GM23248 (cell line): ENCODE results near the gene FSTL4. TPM values are rescaled to one million over a fixed set of nuclear protein-coding genes. Genes with fewer than 3 reads are reported as not detected.
A peak's percentile ranks its signal among the peaks of the same experiment; 100 is the strongest.

Source experiments
- DNase-seq: peaks from one replicate; pipeline ENCODE4 v3.0.0-alpha.2; 2015
- H2AFZ ChIP-seq: fragments of 200-600 bp; sonication (generic); 2 replicates; pipeline ENCODE4 v1.6.1; 2016; ENCODE audit warnings: antibody characterized with exemption
- H3F3A ChIP-seq: fragments of 200-600 bp; sonication (generic); 2 replicates; pipeline ENCODE4 v1.6.1; 2016; ENCODE audit warnings: mild to moderate bottlenecking, antibody characterized with exemption, mixed run types; ENCODE audit not compliant: insufficient read depth
- H3K27ac ChIP-seq: fragments of 200-600 bp; sonication (generic); 2 replicates; pipeline ENCODE4 v1.5.1; 2016; ENCODE audit warnings: mild to moderate bottlenecking
- H3K27me3 ChIP-seq: fragments of 200-600 bp; sonication (generic); replicated peaks from 2 replicates; pipeline ENCODE4 v1.6.1; 2016; ENCODE audit warnings: mild to moderate bottlenecking; ENCODE audit not compliant: insufficient read depth
- H3K36me3 ChIP-seq: fragments of 200-600 bp; sonication (generic); 2 replicates; pipeline ENCODE4 v1.6.1; 2016; ENCODE audit warnings: low read depth, mild to moderate bottlenecking
- H3K4me1 ChIP-seq: fragments of 200-600 bp; sonication (generic); 2 replicates; pipeline ENCODE4 v1.6.1; 2016; ENCODE audit warnings: mild to moderate bottlenecking; ENCODE audit not compliant: insufficient read depth
- H3K4me2 ChIP-seq: fragments of 200-600 bp; sonication (generic); one replicate; pipeline ENCODE4 v1.6.1; 2016; ENCODE audit warnings: mild to moderate bottlenecking; ENCODE audit not compliant: unreplicated experiment
- H3K4me3 ChIP-seq: fragments of 200-600 bp; sonication (generic); 2 replicates; pipeline ENCODE4 v1.5.1; 2016; ENCODE audit warnings: mild to moderate bottlenecking
- H3K79me2 ChIP-seq: fragments of 200-600 bp; sonication (generic); 2 replicates; pipeline ENCODE4 v1.6.1; 2016; ENCODE audit warnings: mild to moderate bottlenecking; ENCODE audit not compliant: insufficient read depth
- H3K9ac ChIP-seq: fragments of 200-600 bp; sonication (generic); 2 replicates; pipeline ENCODE4 v1.6.1; 2016; ENCODE audit warnings: mild to moderate bottlenecking
- H3K9me2 ChIP-seq: fragments of 200-600 bp; sonication (generic); 2 replicates; pipeline ENCODE4 v1.6.1; 2016; ENCODE audit warnings: mixed run types, mild to moderate bottlenecking, moderate library complexity; ENCODE audit not compliant: insufficient read depth
- H3K9me3 ChIP-seq: fragments of 200-600 bp; sonication (generic); one replicate; pipeline ENCODE4 v1.6.1; 2017; ENCODE audit warnings: low read depth
- H4K20me1 ChIP-seq: fragments of 200-600 bp; sonication (generic); 2 replicates; pipeline ENCODE4 v1.6.0; 2016; ENCODE audit not compliant: insufficient read depth
- EZH2 ChIP-seq: fragments of 200-600 bp; sonication (generic); IDR thresholded peaks from 2 replicates; pipeline ENCODE4 v1.6.1; 2018; ENCODE audit warnings: antibody characterized with exemption, mild to moderate bottlenecking; ENCODE audit not compliant: insufficient read depth, poor library complexity, severe bottlenecking
- EZH2phosphoT487 ChIP-seq: fragments of 200-600 bp; sonication (generic); IDR thresholded peaks from 2 replicates; pipeline ENCODE4 v1.6.1; 2018; ENCODE audit warnings: antibody characterized with exemption, moderate library complexity, mild to moderate bottlenecking, low read depth; ENCODE audit not compliant: insufficient read depth
- WGBS, 2 experiments: methylation state at CpG; one replicate each; pipeline ENCODE4 v1.1.6; 2015 to 2017; ENCODE audit warnings: low lambda C conversion rate in 2 of 2, low coverage in 1 of 2; ENCODE audit errors: missing lambda C conversion rate in 2 of 2; 5-methylcytosine and 5-hydroxymethylcytosine counted together
- in situ Hi-C: fragments of 300-500 bp; cut with MboI; formaldehyde crosslinking; loops from 2 replicates; pipeline ENCODE4 v1.15.0; 2020
- polyA plus RNA-seq: library from polyadenylated mRNA; unstranded; fragments of >200 nt; fragmentation: Nextera tagmentation; extraction: Ambion mirVana; gene quantifications from 2 replicates; pipeline ENCODE4 v1.2.1, GENCODE V29; 2016
- total RNA-seq: library from RNA; depleted of rRNA; stranded (reverse); fragments of >200 nt; shearing (Covaris generic); gene quantifications from 2 replicates; pipeline ENCODE4 v1.2.3, GENCODE V29; 2014

Gene FSTL4
- total and polyA plus RNA-seq, 2 experiments from 2014 or later = not detected

- H3K27ac ChIP-seq = no peak overlapping the region
- DNase-seq = no peak
- H2AFZ ChIP-seq = no peak overlapping the region
- WGBS, 2 experiments = 53 to 59% methylated on average over 2 of the region's 2 CpGs
- H3K4me1 ChIP-seq = no peaks in the 10 kb centered on the region
- H3F3A ChIP-seq = no peaks in the 10 kb centered on the region
- TF ChIP-seq EZH2 = no peak
- TF ChIP-seq EZH2phosphoT487 = no peak
- in situ Hi-C loops = no loop called here
- no peak overlapping the region for H3K4me3 ChIP-seq
- H3K4me2 ChIP-seq = no peak overlapping the region
- no peaks in the 10 kb centered on the region for H3K9me2 ChIP-seq
- no peaks in the 10 kb centered on the region for H3K9me3 ChIP-seq
- H3K27me3 ChIP-seq = peaks cover 7% of the 10 kb centered on the region
- H4K20me1 ChIP-seq = no peaks in the 10 kb centered on the region
- no peaks in the 10 kb centered on the region for H3K36me3 ChIP-seq
- H3K9ac ChIP-seq = no peak overlapping the region
- H3K79me2 ChIP-seq = no peaks in the 10 kb centered on the region
These were observed 398.1 kb downstream of the FSTL4 start for GRCh38 chr5:133214153-133214820.

DNA sequence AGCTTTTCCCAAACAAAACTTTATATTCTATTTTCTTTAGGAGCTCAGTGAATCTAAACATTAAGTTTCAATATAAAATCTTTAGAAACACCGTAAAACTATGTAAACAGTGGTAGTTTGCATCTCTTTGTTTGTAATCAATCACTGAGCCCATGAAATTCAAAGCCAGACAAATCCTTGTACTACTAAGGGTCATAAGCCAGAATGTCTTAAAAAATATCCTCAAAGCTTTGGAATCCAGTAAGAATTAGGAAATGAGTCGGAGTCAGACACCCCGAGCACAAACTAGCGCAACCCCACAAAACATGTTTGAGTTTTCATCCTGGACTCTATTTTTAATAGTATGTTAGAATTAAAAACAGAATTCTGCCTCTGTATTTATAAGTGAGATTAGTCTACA is 406.7 kb downstream of the FSTL4 start:
- peak; percentile 32 for DNase-seq
- 0 out of 2 replicates have a peak overlapping the region, but pooled peaks have one; percentile 13 for H2AFZ ChIP-seq
- H3K4me2 ChIP-seq = peak overlapping the region; percentile 66
- peak overlapping the region; percentile 30 for H3K4me3 ChIP-seq
- H3K27ac ChIP-seq = 0 out of 2 replicates have a peak overlapping the region, but pooled peaks have one; percentile 15
- no peak overlapping the region for H3K9ac ChIP-seq
- H3K9me2 ChIP-seq = no peaks in the 10 kb centered on the region
- 2 to 4% methylated on average over 4 of the region's 4 CpGs for WGBS, 2 experiments
- H4K20me1 ChIP-seq = no peaks in the 10 kb centered on the region
- H3K36me3 ChIP-seq = no peaks in the 10 kb centered on the region
- H3K79me2 ChIP-seq = no peaks in the 10 kb centered on the region
- no peaks in the 10 kb centered on the region for H3K9me3 ChIP-seq
- TF ChIP-seq EZH2phosphoT487 (no peak), EZH2 (no peak)
- H3F3A ChIP-seq = peaks cover 19% of the 10 kb centered on the region; the same call in 1 of the 2 replicates
- H3K4me1 ChIP-seq = peaks cover 20% of the 10 kb centered on the region
- peaks cover 3% of the 10 kb centered on the region; the same call in 1 of the 2 replicates for H3K27me3 ChIP-seq
- in situ Hi-C loops = no loop called here

- peaks cover 7% of the 10 kb centered on the region; the same call in 1 of the 2 replicates for H3K27me3 ChIP-seq
- peak overlapping the region; percentile 66 for H3K4me2 ChIP-seq
- peak; percentile 17 for DNase-seq
- peaks cover 20% of the 10 kb centered on the region for H3K4me1 ChIP-seq
- H3K9me3 ChIP-seq = no peaks in the 10 kb centered on the region
- H2AFZ ChIP-seq = no peak overlapping the region
- H3K4me3 ChIP-seq = peak overlapping the region; percentile 30
- WGBS, 2 experiments = 1 to 2% methylated on average over 4 of the region's 4 CpGs
- H3K36me3 ChIP-seq = no peaks in the 10 kb centered on the region
- H4K20me1 ChIP-seq = no peaks in the 10 kb centered on the region
- no peak for TF ChIP-seq EZH2
- TF ChIP-seq EZH2phosphoT487 = no peak
- no peaks in the 10 kb centered on the region for H3K9me2 ChIP-seq
- peaks cover 19% of the 10 kb centered on the region; the same call in 1 of the 2 replicates for H3F3A ChIP-seq
- H3K27ac ChIP-seq = 0 out of 2 replicates have a peak overlapping the region, but pooled peaks have one; percentile 15
- H3K79me2 ChIP-seq = no peaks in the 10 kb centered on the region
- in situ Hi-C loops = no loop called here
- H3K9ac ChIP-seq = no peak overlapping the region
These were observed 407.1 kb downstream of the FSTL4 start for GRCh38 chr5:133205204-133205603.

GRCh38 chr5:133203317-133204305 is 408.7 kb downstream of the FSTL4 start:
- H3F3A ChIP-seq = peaks cover 19% of the 10 kb centered on the region; the same call in 1 of the 2 replicates
- H3K36me3 ChIP-seq = no peaks in the 10 kb centered on the region
- no peaks in the 10 kb centered on the region for H3K79me2 ChIP-seq
- no peak overlapping the region for H3K4me3 ChIP-seq
- no peak for DNase-seq
- WGBS, 2 experiments = 75 to 78% methylated on average over 9 of the region's 9 CpGs
- in situ Hi-C loops = no loop called here
- peaks cover 22% of the 10 kb centered on the region for H3K27me3 ChIP-seq
- H2AFZ ChIP-seq = no peak overlapping the region
- H3K9me2 ChIP-seq = no peaks in the 10 kb centered on the region
- H3K9ac ChIP-seq = no peak overlapping the region
- H3K4me2 ChIP-seq = no peak overlapping the region
- H4K20me1 ChIP-seq = no peaks in the 10 kb centered on the region
- TF ChIP-seq EZH2phosphoT487 (no peak), EZH2 (no peak)
- H3K27ac ChIP-seq = no peak overlapping the region
- no peaks in the 10 kb centered on the region for H3K9me3 ChIP-seq
- H3K4me1 ChIP-seq = peaks cover 20% of the 10 kb centered on the region
